Stimulated activated CD4-positive, alpha-beta T cell treated with anti-CD3 and anti-CD28 coated beads, Interleukin-1b, Interleukin-23, amount 100 ng/mL, for 1 hour (primary cell): ENCODE results near the gene CCDC122.

Experiments used
- DNase-seq, 2 donors: peaks; one replicate each; pipeline ENCODE4 v3.0.0-alpha.2; 2020; ENCODE audit warnings: low read depth in 2 of 2

The CCDC122 gene

DNA sequence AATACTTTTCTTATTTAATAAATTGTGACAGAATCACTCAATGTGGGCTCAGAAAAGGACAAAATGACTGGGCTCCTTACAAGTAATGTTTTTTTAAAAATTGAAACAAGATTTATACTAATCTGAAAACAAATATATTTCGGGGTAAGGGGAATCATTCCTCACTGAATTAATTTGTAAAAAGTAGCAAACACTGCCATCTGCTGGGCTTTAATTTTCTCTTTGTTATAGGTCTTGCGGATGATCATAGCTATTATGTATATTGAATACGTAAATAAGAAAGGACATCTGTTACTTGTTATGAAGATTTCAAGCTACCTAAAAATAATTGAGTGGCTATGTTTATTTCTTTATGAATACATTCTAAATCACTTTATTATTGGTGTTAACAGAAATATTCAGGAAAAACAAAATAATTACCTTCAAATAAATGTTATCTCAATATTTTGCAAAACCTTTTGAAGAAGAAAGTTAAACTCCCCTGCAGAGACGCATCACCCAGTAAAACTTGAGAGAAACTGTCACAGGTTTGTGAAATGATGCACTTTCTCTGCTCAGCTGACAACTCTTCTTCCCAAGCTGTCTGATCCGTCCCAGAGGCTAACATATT, 75.0 kb downstream of the CCDC122 start:
- DNase-seq: no peak

GRCh38 chr13:43802511-43802910, 77.0 kb downstream of the CCDC122 start:
- DNase-seq: no peak

DNA sequence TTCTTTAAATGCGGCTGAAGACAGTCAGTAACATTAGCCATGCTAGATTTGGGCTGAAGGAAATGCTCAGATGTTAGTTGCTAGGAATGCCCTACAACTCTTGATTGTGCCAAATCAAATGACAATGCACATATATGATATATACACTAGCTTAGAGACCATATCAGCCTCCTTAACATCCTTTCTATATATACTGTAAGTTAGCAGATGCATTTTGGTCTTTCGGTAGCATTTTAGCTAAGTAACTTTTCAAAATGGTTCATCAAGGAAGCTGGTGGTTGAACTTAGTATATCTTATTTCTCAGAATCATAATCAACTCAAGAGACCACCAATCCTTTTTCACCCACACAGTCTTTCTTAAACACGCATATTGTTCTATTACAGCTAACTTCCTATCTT, 78.7 kb downstream of the CCDC122 start:
- no peak for DNase-seq

GRCh38 chr13:43799191-43799590, 80.3 kb downstream of the CCDC122 start:
- no peak for DNase-seq

DNA sequence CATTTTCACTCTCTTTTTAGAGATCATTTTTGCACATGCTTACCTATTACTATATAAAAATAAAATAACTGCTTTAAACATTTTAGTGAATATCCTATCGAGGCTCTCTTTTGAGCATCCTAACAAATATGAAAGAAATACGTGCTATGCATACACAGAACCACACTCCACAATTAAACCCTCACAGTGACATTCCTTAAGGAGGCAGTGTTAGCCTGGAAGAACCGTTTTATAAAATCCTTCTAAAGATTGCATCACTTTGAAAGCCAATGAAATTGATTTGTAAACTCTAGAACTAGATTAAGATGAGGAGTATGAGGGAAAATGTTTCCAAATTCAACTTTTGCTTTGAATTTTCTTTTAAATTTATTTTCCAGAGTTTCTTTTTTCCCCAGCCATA, 81.7 kb downstream of the CCDC122 start:
- DNase-seq: no peak

- no peak for DNase-seq
These were observed 82.4 kb downstream of the CCDC122 start for GRCh38 chr13:43797159-43797558.

GRCh38 chr13:43794416-43794815, 85.1 kb downstream of the CCDC122 start:
- DNase-seq: no peak

DNA sequence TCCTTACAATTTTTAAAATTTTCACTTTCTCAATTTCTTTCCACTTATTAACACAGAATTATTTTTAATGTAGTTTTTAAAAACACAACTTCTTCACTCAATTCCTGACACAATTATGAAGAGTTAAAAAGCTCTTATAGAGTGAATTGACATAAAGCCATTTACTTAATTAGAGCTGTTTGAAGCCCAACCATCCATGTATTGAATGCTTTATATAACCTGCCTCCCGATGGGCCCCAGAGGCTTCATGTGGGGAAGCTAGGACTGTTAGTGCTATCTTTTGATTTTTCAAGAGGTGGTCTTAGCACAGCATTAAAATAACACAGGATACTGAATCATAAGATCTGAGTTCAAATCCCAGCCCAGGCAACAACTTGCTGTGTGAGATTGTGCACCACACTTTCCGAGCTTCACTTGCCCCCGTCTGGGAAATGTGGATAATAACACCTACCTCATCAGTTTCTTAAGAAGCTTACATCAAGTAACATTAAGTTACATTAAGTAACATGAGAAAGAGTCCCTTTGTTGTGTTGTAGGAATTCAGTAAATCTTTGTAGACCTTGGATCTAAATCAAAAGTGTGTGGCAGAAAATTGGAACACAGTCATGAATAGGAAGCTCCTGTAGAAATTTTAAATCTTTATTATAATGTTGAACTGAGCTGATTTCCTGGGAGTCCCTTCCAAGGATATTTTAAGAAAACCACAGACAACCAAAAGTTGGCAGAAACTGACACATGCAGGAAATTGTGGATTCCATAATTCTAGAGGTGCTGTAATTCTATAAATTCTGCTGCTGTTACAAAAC, 87.3 kb downstream of the CCDC122 start:
- no peak for DNase-seq

- DNase-seq: no peak
These were observed 91.5 kb downstream of the CCDC122 start for GRCh38 chr13:43787997-43788396.

DNA sequence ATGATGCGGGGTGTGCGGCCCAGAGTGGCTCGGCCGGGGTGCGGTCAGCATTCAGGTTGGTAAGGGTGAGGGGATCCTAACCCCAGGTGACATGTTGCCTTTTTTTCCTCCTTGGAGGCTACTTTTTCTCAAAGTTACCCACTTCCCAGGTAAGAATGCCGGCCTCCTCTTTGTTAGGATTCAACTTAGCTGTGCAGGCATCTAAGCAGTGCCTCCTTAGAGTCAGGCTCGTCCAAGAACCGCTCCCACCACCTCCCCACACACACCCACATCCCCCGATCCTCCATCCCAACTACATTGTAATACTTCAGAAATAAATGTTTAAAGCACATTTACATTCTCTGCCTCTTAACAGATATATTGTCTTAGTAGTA, 92.0 kb downstream of the CCDC122 start:
- DNase-seq: no peak

DNA sequence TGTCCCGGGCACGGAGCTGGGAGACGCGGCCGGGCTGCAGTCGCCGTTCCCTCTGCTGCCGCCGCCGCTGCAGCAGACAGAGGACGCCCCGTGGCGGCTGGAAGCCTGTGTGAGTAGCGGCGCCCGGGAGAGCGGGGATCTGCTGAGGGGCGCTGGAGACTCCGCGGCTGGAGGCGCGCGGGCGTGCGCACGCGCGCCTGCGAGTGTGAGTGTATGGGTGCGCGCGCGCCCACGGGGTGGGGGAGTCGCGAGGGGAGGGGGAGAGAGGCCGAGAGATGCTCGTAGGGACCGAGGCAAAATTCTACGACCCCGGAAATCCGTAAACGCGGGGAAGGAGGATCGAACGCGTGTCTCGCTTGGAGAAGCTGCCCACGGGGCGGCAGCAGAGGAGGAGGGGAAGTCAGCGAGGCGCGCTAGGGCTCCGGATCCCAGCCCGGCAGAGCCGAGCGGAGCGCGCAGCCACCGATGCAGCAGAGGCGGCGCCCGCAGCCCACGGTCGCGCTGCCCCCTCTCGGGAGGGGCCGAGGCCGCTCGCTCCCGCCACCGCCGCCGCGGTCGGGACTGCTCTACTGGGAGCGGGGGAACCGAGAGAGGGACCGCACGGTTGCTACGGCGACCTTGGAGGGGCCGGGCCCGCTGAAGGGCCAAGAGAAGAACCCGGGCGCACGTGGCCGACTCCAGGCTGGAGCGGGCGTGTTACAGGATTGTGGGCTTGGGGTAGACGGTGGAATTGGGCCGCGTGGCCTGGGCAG, 92.6 kb downstream of the CCDC122 start, which contains the start of gene ENOX1:
ENOX1 (minus strand) TSS at position 207 of the 752 bp plus-strand sequence.
- no peak for DNase-seq

DNA sequence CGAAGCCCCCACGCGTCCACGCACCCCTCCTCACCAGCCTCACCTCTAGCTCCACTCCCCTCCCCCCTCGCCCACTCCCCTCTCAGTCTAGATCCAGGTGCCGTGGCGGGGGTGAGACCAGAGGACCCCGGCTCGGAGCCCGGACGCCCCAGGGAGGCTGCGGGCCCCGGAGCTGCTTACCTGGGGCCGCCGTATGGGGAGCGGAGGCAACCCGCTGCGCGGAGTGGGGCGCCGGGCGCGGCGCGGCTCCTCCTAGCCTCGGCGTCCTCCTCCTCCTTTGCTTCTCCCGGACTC, 93.1 kb downstream of the CCDC122 start:
- DNase-seq: no peak
